Prostate gland (tissue), 2 donors: ENCODE measurements around the gene SREK1IP1.

Source experiments
- POLR2AphosphoS5 ChIP-seq: sonication (generic); formaldehyde crosslinking; IDR thresholded peaks from one replicate; pipeline ENCODE4 v1.6.1; 2017; ENCODE audit warnings: antibody characterized with exemption
- TF ChIP-seq, protein P1 (sequence below), 4 experiments: fragments of 200-600 bp in 2 of 4; fragments of 450-650 bp in 2 of 4; sonication (generic) in 2 of 4; IDR thresholded peaks; 1 replicate in 3 of 4; 2 replicates in 1 of 4; pipeline ENCODE4 v1.5.1; 2016 to 2019; ENCODE audit warnings: antibody characterized with exemption in 4 of 4, mild to moderate bottlenecking in 2 of 4, moderate library complexity in 2 of 4

DNA sequence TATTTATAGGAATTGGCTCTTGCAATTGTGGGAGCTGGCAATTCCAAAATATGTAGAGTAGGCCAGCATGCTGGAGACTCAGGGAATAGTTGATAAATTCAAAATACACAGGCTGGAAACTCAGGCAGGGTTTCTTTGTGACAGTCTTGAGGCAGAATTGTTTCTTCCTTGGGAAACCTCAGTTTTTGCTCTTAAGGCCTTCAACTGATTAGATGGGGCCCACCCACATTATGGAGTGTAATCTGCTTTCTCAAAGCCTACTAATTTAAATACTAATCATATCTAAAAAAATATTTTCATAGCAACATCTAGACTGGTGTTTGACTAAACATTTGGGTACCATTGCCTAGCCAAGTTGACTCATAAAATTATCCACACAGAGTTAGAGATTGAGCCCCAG, 27.8 kb upstream of the SREK1IP1 start:
- TF ChIP-seq, protein P1, sequence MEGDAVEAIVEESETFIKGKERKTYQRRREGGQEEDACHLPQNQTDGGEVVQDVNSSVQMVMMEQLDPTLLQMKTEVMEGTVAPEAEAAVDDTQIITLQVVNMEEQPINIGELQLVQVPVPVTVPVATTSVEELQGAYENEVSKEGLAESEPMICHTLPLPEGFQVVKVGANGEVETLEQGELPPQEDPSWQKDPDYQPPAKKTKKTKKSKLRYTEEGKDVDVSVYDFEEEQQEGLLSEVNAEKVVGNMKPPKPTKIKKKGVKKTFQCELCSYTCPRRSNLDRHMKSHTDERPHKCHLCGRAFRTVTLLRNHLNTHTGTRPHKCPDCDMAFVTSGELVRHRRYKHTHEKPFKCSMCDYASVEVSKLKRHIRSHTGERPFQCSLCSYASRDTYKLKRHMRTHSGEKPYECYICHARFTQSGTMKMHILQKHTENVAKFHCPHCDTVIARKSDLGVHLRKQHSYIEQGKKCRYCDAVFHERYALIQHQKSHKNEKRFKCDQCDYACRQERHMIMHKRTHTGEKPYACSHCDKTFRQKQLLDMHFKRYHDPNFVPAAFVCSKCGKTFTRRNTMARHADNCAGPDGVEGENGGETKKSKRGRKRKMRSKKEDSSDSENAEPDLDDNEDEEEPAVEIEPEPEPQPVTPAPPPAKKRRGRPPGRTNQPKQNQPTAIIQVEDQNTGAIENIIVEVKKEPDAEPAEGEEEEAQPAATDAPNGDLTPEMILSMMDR (IDR thresholded peaks at IDR 0.05): no peak
- TF ChIP-seq POLR2AphosphoS5: no peak
